Articular chondrocyte of knee joint (primary cell): ENCODE data around the gene ACR. TPM values are rescaled to one million over a fixed set of nuclear protein-coding genes. Genes with fewer than 3 reads are reported as not detected.

Experiments used
- small RNA-seq: library from RNA; depleted of rRNA; stranded (forward); fragments of <200 nt; gene quantifications from one replicate; pipeline ENCODE3, GENCODE V24; 2012
- total RNA-seq: library from RNA; depleted of rRNA; stranded (reverse); fragments of >200 nt; gene quantifications from 2 replicates; pipeline ENCODE4 v1.2.3, GENCODE V29; 2012

ACR gene
- total RNA-seq: not detected in 2 replicates

GRCh38 chr22:50737728-50738648 lies at the start of gene ACR:
Gene ACR, plus strand, starts transcription at chr22:50738204. Its CDS starts 32 bp downstream, at chr22:50738236.

GRCh38 chr22:50783033-50783879 lies 45.3 kb downstream of the ACR start, which contains the start of gene RABL2B:
Gene RABL2B, minus strand, starts transcription at chr22:50783636. Its CDS starts 1,342 bp downstream, at chr22:50782294.

Small RNA genes lying within 50 kb of the gene (small RNA-seq; reads per million reads assigned to genes)
- not detected for gene RNU6-409P

Other genes with a start within 250 kb of the ACR start
- 40.6 and 46.5 TPM in 2 replicates for gene LMF2, start 230.5 kb upstream of the ACR start, total RNA-seq
- 23.5 and 26.5 TPM in 2 replicates for gene NCAPH2, start 230.0 kb upstream of the ACR start, total RNA-seq
- gene SCO2, start 212.6 kb upstream of the ACR start, total RNA-seq: 2.5 TPM in 2 replicates
- 50.7 and 69.0 TPM in 2 replicates for gene TYMP, start 208.2 kb upstream of the ACR start, total RNA-seq
- gene KLHDC7B, start 192.3 kb upstream of the ACR start, total RNA-seq: 0.11 and 0.13 TPM in 2 replicates
- gene SYCE3, start 175.3 kb upstream of the ACR start, total RNA-seq: not detected in 2 replicates
- gene CPT1B, start 159.8 kb upstream of the ACR start, total RNA-seq: 2.4 TPM in 2 replicates
- gene CHKB, start 155.4 kb upstream of the ACR start, total RNA-seq: 21.5 and 26.7 TPM in 2 replicates
- gene MAPK8IP2, start 137.4 kb upstream of the ACR start, total RNA-seq: 0.86 and 1.0 TPM in 2 replicates
- gene ARSA, start 110.1 kb upstream of the ACR start, total RNA-seq: 28.0 and 30.6 TPM in 2 replicates
- gene SHANK3, start 65.4 kb upstream of the ACR start, total RNA-seq: 0.39 and 0.54 TPM in 2 replicates
- 13.2 and 17.1 TPM in 2 replicates for gene RABL2B, start 45.4 kb downstream of the ACR start, total RNA-seq